PFSK-1 (cell line): Measurements from ENCODE around the gene ADAM15.

Experiments used
- FOXP2 ChIP-seq: optimal IDR thresholded peaks from 2 replicates; pipeline ENCODE3; 2011; ENCODE audit warnings: borderline replicate concordance, control low read depth, inconsistent platforms; ENCODE audit not compliant: insufficient read depth; ENCODE audit errors: extremely low read length, extremely low read depth
- POLR2AphosphoS5 ChIP-seq: IDR thresholded peaks from 2 replicates; pipeline ENCODE4 v1.6.1; 2012; ENCODE audit warnings: low read depth, mild to moderate bottlenecking, control low read depth, low read length, moderate library complexity
- SIN3A ChIP-seq: IDR thresholded peaks from 2 replicates; pipeline ENCODE4 v1.6.1; 2012; ENCODE audit warnings: mild to moderate bottlenecking, low read length, moderate library complexity, borderline replicate concordance; ENCODE audit not compliant: insufficient read depth
- TAF1 ChIP-seq: IDR thresholded peaks from 2 replicates; pipeline ENCODE4 v1.6.1; 2012; ENCODE audit warnings: low read length, control low read depth, borderline replicate concordance; ENCODE audit not compliant: insufficient read depth
- TF ChIP-seq, protein P1 (sequence below), 2 experiments: IDR thresholded peaks; 2 replicates each; pipeline versions ENCODE4 v1.6.1 to v1.8.0; 2011 to 2012; ENCODE audit warnings: low read depth in 2 of 2, low read length in 2 of 2, control low read depth in 1 of 2, inconsistent platforms in 1 of 2, mild to moderate bottlenecking in 1 of 2, moderate library complexity in 1 of 2; ENCODE audit not compliant: insufficient read depth in 1 of 2

Gene ADAM15

DNA sequence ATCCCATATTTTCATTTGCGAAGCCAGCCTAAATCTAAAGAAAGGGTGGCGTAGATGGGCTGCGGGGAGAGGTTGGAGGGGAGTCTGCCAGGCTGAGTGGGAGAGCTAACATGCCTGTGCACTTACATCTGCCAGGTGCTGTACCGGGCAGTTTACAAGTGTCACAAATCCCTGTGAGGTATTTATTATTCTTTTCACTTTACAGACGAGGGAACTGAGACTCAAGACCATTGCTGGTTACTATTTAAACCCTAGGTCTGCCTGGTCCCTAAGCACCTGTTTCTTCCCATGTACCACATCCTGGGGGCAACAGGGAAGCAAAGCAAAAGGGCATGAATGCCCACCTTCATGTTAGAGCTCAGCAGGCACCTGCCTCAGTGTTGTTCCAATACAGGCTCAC lies 57.2 kb downstream of the ADAM15 start:
- TF ChIP-seq, protein P1, sequence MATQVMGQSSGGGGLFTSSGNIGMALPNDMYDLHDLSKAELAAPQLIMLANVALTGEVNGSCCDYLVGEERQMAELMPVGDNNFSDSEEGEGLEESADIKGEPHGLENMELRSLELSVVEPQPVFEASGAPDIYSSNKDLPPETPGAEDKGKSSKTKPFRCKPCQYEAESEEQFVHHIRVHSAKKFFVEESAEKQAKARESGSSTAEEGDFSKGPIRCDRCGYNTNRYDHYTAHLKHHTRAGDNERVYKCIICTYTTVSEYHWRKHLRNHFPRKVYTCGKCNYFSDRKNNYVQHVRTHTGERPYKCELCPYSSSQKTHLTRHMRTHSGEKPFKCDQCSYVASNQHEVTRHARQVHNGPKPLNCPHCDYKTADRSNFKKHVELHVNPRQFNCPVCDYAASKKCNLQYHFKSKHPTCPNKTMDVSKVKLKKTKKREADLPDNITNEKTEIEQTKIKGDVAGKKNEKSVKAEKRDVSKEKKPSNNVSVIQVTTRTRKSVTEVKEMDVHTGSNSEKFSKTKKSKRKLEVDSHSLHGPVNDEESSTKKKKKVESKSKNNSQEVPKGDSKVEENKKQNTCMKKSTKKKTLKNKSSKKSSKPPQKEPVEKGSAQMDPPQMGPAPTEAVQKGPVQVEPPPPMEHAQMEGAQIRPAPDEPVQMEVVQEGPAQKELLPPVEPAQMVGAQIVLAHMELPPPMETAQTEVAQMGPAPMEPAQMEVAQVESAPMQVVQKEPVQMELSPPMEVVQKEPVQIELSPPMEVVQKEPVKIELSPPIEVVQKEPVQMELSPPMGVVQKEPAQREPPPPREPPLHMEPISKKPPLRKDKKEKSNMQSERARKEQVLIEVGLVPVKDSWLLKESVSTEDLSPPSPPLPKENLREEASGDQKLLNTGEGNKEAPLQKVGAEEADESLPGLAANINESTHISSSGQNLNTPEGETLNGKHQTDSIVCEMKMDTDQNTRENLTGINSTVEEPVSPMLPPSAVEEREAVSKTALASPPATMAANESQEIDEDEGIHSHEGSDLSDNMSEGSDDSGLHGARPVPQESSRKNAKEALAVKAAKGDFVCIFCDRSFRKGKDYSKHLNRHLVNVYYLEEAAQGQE (IDR thresholded peaks at IDR 0.05; ENCODE audit: insufficient read depth in 1 of 2, low read depth in 2 of 2, low read length in 2 of 2): no peak
- TF ChIP-seq POLR2AphosphoS5 (no peak), FOXP2 (no peak), SIN3A (no peak), TAF1 (no peak)

DNA sequence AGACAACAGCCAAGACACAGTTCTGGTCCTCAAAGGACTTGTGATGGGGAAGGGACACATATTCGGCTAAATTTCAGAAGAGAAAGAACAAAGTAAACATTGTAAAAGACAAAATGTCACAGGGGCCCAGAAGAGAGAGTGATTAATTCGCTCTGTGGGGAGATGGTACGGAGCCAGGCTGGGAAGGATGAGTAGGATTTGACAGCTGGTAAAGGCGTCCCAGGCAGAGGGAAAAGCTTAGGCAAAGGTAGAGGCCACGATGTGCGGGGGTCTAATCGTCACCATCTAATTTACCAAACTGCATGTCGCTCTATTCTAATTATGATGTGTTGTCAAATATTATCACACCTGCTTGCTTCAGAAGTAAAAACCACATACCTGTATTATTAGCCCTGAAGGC lies 59.3 kb downstream of the ADAM15 start:
- TF ChIP-seq SIN3A: no peak
- TF ChIP-seq TAF1: no peak
- TF ChIP-seq POLR2AphosphoS5: no peak

DNA sequence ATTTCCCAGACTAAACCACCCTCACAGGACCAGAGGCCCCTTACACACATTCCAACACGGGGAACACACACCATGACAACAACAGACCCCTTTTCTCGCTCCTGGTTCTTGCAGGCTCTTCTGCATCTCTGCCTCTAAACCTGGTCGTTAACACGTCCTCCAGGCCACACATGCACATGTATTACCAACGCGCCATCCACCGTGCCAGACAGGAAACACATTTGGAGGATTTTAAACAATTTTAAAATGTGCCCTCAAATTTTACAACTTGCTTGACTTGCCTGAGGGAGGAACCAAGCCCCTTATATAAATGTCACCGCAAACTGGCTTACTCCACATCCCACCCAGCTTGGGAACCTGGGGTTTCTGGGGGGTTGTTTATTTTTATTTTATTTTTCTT lies 59.7 kb downstream of the ADAM15 start:
- TF ChIP-seq FOXP2 (no peak), SIN3A (no peak), POLR2AphosphoS5 (no peak), TAF1 (no peak)
- TF ChIP-seq, protein P1 (IDR thresholded peaks at IDR 0.05; ENCODE audit: insufficient read depth in 1 of 2, low read depth in 2 of 2, low read length in 2 of 2): no peak
